ENCODE measurements around the gene VMAC. TPM values are rescaled to one million over a fixed set of nuclear protein-coding genes. Genes with fewer than 3 reads are reported as not detected.

Gene VMAC
- total and polyA plus RNA-seq, 2 of the 8 experiments (the other 6 are each of a cell fraction or from before 2014, with no cell fraction given): 1.3 to 2.2 TPM

- Histone ChIP-seq H2BK15ac (ENCODE audit: low read length) (0 out of 2 replicates have a peak overlapping the region, but pooled peaks have one; percentile 29), H2BK120ac (replicated peaks; ENCODE audit: low read depth, low read length) (no peak overlapping the region), H3K27me3 (replicated peaks in 1 of 4; ENCODE audit: control insufficient read depth in 3 of 4, extremely low read depth in 1 of 4, insufficient read depth in 3 of 4, low read length in 3 of 4) (no peaks in the 10 kb centered on the region), H3K4me2 (ENCODE audit: insufficient read depth in 1 of 2, low read depth in 2 of 2, low read length in 2 of 2) (no peak overlapping the region), H3K79me1 (ENCODE audit: low read depth, low read length) (no peaks in the 10 kb centered on the region), H3K23me2 (ENCODE audit: low read depth, low read length) (no peaks in the 10 kb centered on the region), H4K20me1 (replicated peaks in 1 of 2; ENCODE audit: control insufficient read depth in 1 of 2, insufficient read depth in 2 of 2, low read length in 2 of 2) (no peaks in the 10 kb centered on the region), H4K8ac (ENCODE audit: extremely low read depth, insufficient read depth, low read length) (peak overlapping the region; percentile 45; the same call in 1 of the 2 replicates), H2BK20ac (ENCODE audit: low read length) (no peak overlapping the region), H3K9ac (replicated peaks in 1 of 4; ENCODE audit: extremely low read depth in 1 of 4, low read depth in 3 of 4, low read length in 3 of 4) (no peak overlapping the region), H3K4me1 (replicated peaks in 1 of 4; ENCODE audit: control insufficient read depth in 3 of 4, insufficient read depth in 4 of 4, low read length in 3 of 4) (no peaks in the 10 kb centered on the region; a peak in 1 of 7 replicates), H3K4ac (replicated peaks; ENCODE audit: insufficient read length, low read depth, low read length) (no peak overlapping the region), H3K9me3 (ENCODE audit: insufficient read depth in 2 of 2, low read depth in 1 of 2, low read length in 1 of 2) (no peaks in the 10 kb centered on the region), H4K5ac (ENCODE audit: insufficient read length, low read depth, low read length) (no peak overlapping the region), H2BK5ac (ENCODE audit: low read depth, low read length) (no peak overlapping the region), H2AFZ (ENCODE audit: low read length) (no peak overlapping the region), H3K4me3 (ENCODE audit: extremely low read depth in 1 of 4, insufficient read depth in 2 of 4, low read depth in 3 of 4, low read length in 4 of 4) (no peak overlapping the region), H3K56ac (replicated peaks; ENCODE audit: insufficient read length, low read depth, low read length) (no peak overlapping the region), H2AK5ac (ENCODE audit: low read depth, low read length) (no peak overlapping the region), H3K23ac (ENCODE audit: insufficient read length) (no peak overlapping the region), H3K14ac (ENCODE audit: insufficient read length) (no peak overlapping the region), H3K36me3 (ENCODE audit: control insufficient read depth in 2 of 4, insufficient read depth in 4 of 4, low read length in 3 of 4) (no peaks in the 10 kb centered on the region), H3K27ac (ENCODE audit: low read depth, low read length) (no peak overlapping the region), H3K79me2 (ENCODE audit: control insufficient read depth in 1 of 2, insufficient read depth in 2 of 2, low read length in 2 of 2) (no peaks in the 10 kb centered on the region), H3K18ac (ENCODE audit: extremely low read depth, low read length) (no peak overlapping the region), H2BK12ac (ENCODE audit: low read depth, low read length) (no peak overlapping the region), H4K91ac (replicated peaks; ENCODE audit: insufficient read length, low read length) (no peak overlapping the region)
- DNase-seq (ENCODE audit: low read depth in 1 of 2, low spot score in 2 of 2) (no peak), FAIRE-seq (no peak)
- ChIA-PET CTCF (ENCODE audit: partially characterized antibody) (interaction anchor here (0.5 to 1.6 kb wide), 4 partner anchors 12 to 70 kb away, joined by 3 to 4 read pairs (median 4); no protein-coding TSS in a partner anchor), POLR2A (ENCODE audit: partially characterized antibody) (interaction anchor here (0.8 kb wide), 1 partner anchor 11 kb away, joined by 4 read pairs; no protein-coding TSS in a partner anchor)
- WGBS, 2 experiments (ENCODE audit: extremely low coverage in 1 of 2, insufficient coverage in 1 of 2, insufficient read length in 1 of 2, insufficient replicate concordance in 2 of 2, low coverage in 1 of 2, low lambda C conversion rate in 2 of 2, missing lambda C conversion rate in 1 of 2): 89% methylated on average over 12 of the region's 12 CpGs; no CpG with 5 or more reads in 1 of the 2 experiments
- TF ChIP-seq KDM1A (IDR thresholded peaks at IDR 0.05; ENCODE audit: borderline replicate concordance, low read length) (no peak), ATF3 (IDR thresholded peaks at IDR 0.05; ENCODE audit: insufficient read depth, low read depth, low read length) (no peak), MAX (IDR thresholded peaks at IDR 0.05) (no peak), RXRA (IDR thresholded peaks at IDR 0.05; ENCODE audit: insufficient read depth, low read depth, low read length) (no peak), NANOG (IDR thresholded peaks at IDR 0.05; ENCODE audit: insufficient read depth, low read depth, low read length, poor library complexity, severe bottlenecking) (no peak), POU5F1 (IDR thresholded peaks at IDR 0.05; ENCODE audit: low read depth, low read length) (no peak), BCL11A (IDR thresholded peaks at IDR 0.05; ENCODE audit: low read depth in 2 of 2, low read length in 2 of 2) (no peak), SRF (IDR thresholded peaks at IDR 0.05; ENCODE audit: low read depth, low read length) (no peak), CREB1 (IDR thresholded peaks at IDR 0.05) (no peak), USF2 (IDR thresholded peaks at IDR 0.05; ENCODE audit: low read length) (no peak), GABPA (IDR thresholded peaks at IDR 0.05; ENCODE audit: borderline replicate concordance, insufficient read depth, low read length) (no peak)
These were observed 31.0 kb upstream of the VMAC start for GRCh38 chr19:5873617-5874199.
